Natural killer cell (primary cell): ENCODE data around the gene ROM1. TPM values are rescaled to one million over a fixed set of nuclear protein-coding genes. Genes with fewer than 3 reads are reported as not detected.
A peak's percentile ranks its signal among the peaks of the same experiment; 100 is the strongest.

ENCODE experiments used
- ATAC-seq, 3 donors: fragments of 150-1000 bp in 2 of 3; fragments of 200-7000 bp in 1 of 3; cut with Tn5 transposase; 1 replicate in 1 of 3; 2 replicates in 2 of 3; pipeline ENCODE4 v1.10.0; 2021; ENCODE audit warnings: mild to moderate bottlenecking in 2 of 3, moderate library complexity in 2 of 3
- DNase-seq, 2 donors: peaks; one replicate each; pipeline versions ENCODE4 v3.0.0 to v3.0.0-alpha.2; 2013 to 2021; ENCODE audit warnings: mixed read lengths in 1 of 2
- H3K27ac ChIP-seq: one replicate; pipeline ENCODE4 v1.5.1; 2013; ENCODE audit warnings: mild to moderate bottlenecking, low read length
- H3K27me3 ChIP-seq: one replicate; pipeline ENCODE4 v1.6.1; 2013; ENCODE audit warnings: low read length; ENCODE audit not compliant: control insufficient read depth, insufficient read depth
- H3K36me3 ChIP-seq: one replicate; pipeline ENCODE4 v1.6.1; 2013; ENCODE audit warnings: low read length; ENCODE audit not compliant: control insufficient read depth, insufficient read depth
- H3K4me1 ChIP-seq: one replicate; pipeline ENCODE4 v1.6.1; 2013; ENCODE audit warnings: low read length; ENCODE audit not compliant: control insufficient read depth, insufficient read depth
- H3K4me3 ChIP-seq: one replicate; pipeline ENCODE4 v1.5.1; 2013; ENCODE audit warnings: low read length
- H3K9me3 ChIP-seq: one replicate; pipeline ENCODE4 v1.6.1; 2013; ENCODE audit warnings: low read length; ENCODE audit not compliant: control insufficient read depth, insufficient read depth
- H3K27ac Mint-ChIP-seq, 2 donors: one replicate each; pipeline ENCODE4 v1.8.0; 2022; ENCODE audit warnings: mild to moderate bottlenecking in 2 of 2, mixed read lengths in 2 of 2, moderate library complexity in 1 of 2
- H3K27me3 Mint-ChIP-seq, 2 donors: one replicate each; pipeline ENCODE4 v1.8.0; 2022; ENCODE audit warnings: low read depth in 2 of 2, mixed read lengths in 2 of 2
- H3K36me3 Mint-ChIP-seq: one replicate; pipeline ENCODE4 v1.8.0; 2022; ENCODE audit warnings: mixed read lengths
- H3K4me1 Mint-ChIP-seq, 2 donors: one replicate each; pipeline ENCODE4 v1.8.0; 2022; ENCODE audit warnings: mixed read lengths in 2 of 2
- H3K4me3 Mint-ChIP-seq: one replicate; pipeline ENCODE4 v1.8.0; 2022; ENCODE audit warnings: mild to moderate bottlenecking, moderate library complexity, mixed read lengths
- H3K9me3 Mint-ChIP-seq, 2 donors: one replicate each; pipeline ENCODE4 v1.8.0; 2022; ENCODE audit warnings: mixed read lengths in 2 of 2
- CTCF ChIP-seq: fragments of 200-600 bp; IDR thresholded peaks from one replicate; pipeline ENCODE4 v1.8.0; 2022; ENCODE audit warnings: antibody characterized with exemption
- WGBS: methylation state at CpG from one replicate; pipeline ENCODE4 v1.1.7; 2013; ENCODE audit warnings: missing lambda C conversion rate; ENCODE audit not compliant: insufficient coverage; 5-methylcytosine and 5-hydroxymethylcytosine counted together
- intact Hi-C: fragments of 100-400 bp; cut with micrococcal nuclease; formaldehyde crosslinking; loops from one replicate; pipeline ENCODE4 v1.14.2; 2022
- total RNA-seq, 4 donors: library from RNA; stranded (reverse); fragments of 120-200 nt in 1 of 4; gene quantifications; one replicate each; pipeline versions ENCODE4 v1.2.3 to v1.2.4, GENCODE V29; 2013 to 2022

ROM1 gene
- total RNA-seq, 3 donors from 2014 or later (not counting 1 experiment from before 2014, with no cell fraction given): 2.6 to 6.9 (median 3.9) TPM

GRCh38 chr11:62593434-62594044, 19.5 kb upstream of the ROM1 start:
- peak; percentile 47 for TF ChIP-seq CTCF
- peaks cover 7% of the 10 kb centered on the region for H3K36me3 Mint-ChIP-seq
- Histone ChIP-seq H3K36me3 (peaks cover 51% of the 10 kb centered on the region), H3K4me1 (peaks cover 37% of the 10 kb centered on the region), H3K27me3 (no peaks in the 10 kb centered on the region), H3K9me3 (no peaks in the 10 kb centered on the region), H3K4me3 (no peak overlapping the region), H3K27ac (peak overlapping the region; percentile 6)
- peak overlapping the region; percentile 94 to 97 for H3K27ac Mint-ChIP-seq
- peak overlapping the region; percentile 82 for H3K4me3 Mint-ChIP-seq
- DNase-seq: peak; percentile 69 to 89
- 58% methylated on average over 13 of the region's 13 CpGs for WGBS
- no peaks in the 10 kb centered on the region for H3K27me3 Mint-ChIP-seq
- H3K9me3 Mint-ChIP-seq: no peaks in the 10 kb centered on the region
- intact Hi-C loops: loop anchor here (1.0 to 5.0 kb wide), 4 partner anchors 84 to 289 kb away; partner anchors contain the start of genes SLC3A2 and UBXN1
- peak in 1 of 3 donors; percentile 13 for ATAC-seq
- H3K4me1 Mint-ChIP-seq: peaks cover 43 to 56% of the 10 kb centered on the region in 2 donors

- no peak overlapping the region for H3K4me3 Mint-ChIP-seq
- Histone ChIP-seq H3K4me1 (peaks cover 52% of the 10 kb centered on the region), H3K27me3 (no peaks in the 10 kb centered on the region), H3K9me3 (no peaks in the 10 kb centered on the region), H3K27ac (no peak overlapping the region), H3K4me3 (no peak overlapping the region), H3K36me3 (peaks cover 50% of the 10 kb centered on the region)
- WGBS: 95% methylated on average over 8 of the region's 8 CpGs
- peaks cover 7% of the 10 kb centered on the region for H3K36me3 Mint-ChIP-seq
- intact Hi-C loops: no loop called here
- H3K27ac Mint-ChIP-seq: no peak overlapping the region
- no peak for DNase-seq
- H3K9me3 Mint-ChIP-seq: no peaks in the 10 kb centered on the region
- no peak for ATAC-seq
- TF ChIP-seq CTCF: no peak
- H3K4me1 Mint-ChIP-seq: peaks cover 59 to 72% of the 10 kb centered on the region in 2 donors
- H3K27me3 Mint-ChIP-seq: no peaks in the 10 kb centered on the region
These were observed 17.9 kb upstream of the ROM1 start for GRCh38 chr11:62595124-62595523.

- Histone ChIP-seq H3K4me3 (peak overlapping the region; percentile 79), H3K27ac (peak overlapping the region; percentile 83), H3K36me3 (peaks cover 46% of the 10 kb centered on the region), H3K9me3 (no peaks in the 10 kb centered on the region), H3K27me3 (no peaks in the 10 kb centered on the region), H3K4me1 (peaks cover 43% of the 10 kb centered on the region)
- peak; percentile 90 to 98 for DNase-seq
- peaks cover 53 to 65% of the 10 kb centered on the region in 2 donors for H3K4me1 Mint-ChIP-seq
- intact Hi-C loops: loop anchor here (1.0 kb wide), 2 partner anchors 8 to 47 kb away; partner anchors contain the start of genes GANAB and TUT1
- peaks cover 7% of the 10 kb centered on the region for H3K36me3 Mint-ChIP-seq
- H3K4me3 Mint-ChIP-seq: peak overlapping the region; percentile 97
- peak; percentile 75 to 87 (median 79) for ATAC-seq
- H3K27ac Mint-ChIP-seq: peak overlapping the region; percentile 93 to 96
- no peak for TF ChIP-seq CTCF
- 60% methylated on average over 4 of the region's 7 CpGs for WGBS
- H3K27me3 Mint-ChIP-seq: no peaks in the 10 kb centered on the region
- no peaks in the 10 kb centered on the region for H3K9me3 Mint-ChIP-seq
These were observed 13.9 kb upstream of the ROM1 start for GRCh38 chr11:62599069-62599696.
